ENCODE data around the gene SRPRA.
A peak's percentile ranks its signal among the peaks of the same experiment; 100 is the strongest.
"Not testable (repeated sequence)": the region's sequence is repeated elsewhere in the genome, so short reads cannot be mapped to it uniquely, and the experiment has no call there.

SRPRA gene

GRCh38 chr11:126282736-126283591 lies 14.3 kb upstream of the SRPRA start, which contains the start of gene TIRAP:
Gene TIRAP (plus strand): TSS chr11:126283093. CDS start chr11:126290895, 7,802 bp downstream.
- peak; percentile 74 for DNase-seq (ENCODE audit: low spot score)

DNA sequence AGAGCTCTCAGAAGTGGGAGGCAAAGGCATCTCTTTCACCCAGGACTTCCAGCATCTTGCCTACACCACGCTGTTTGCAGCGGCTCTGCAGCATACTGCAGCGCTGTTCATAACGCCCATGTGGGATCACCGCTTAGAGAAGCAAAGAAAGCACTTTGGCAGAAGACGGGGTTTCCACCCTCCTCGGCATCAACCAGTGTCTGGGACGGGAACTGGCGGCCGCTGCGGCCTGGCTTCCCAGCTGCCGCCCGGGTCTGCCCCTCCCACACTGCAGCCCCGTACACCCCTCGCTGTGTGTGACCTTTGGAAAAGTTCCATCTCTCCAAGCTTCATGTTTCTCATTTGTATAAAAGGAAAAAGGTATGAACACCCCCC lies 13.7 kb upstream of the SRPRA start:
- peak; percentile 61 for DNase-seq (ENCODE audit: low spot score)

DNA sequence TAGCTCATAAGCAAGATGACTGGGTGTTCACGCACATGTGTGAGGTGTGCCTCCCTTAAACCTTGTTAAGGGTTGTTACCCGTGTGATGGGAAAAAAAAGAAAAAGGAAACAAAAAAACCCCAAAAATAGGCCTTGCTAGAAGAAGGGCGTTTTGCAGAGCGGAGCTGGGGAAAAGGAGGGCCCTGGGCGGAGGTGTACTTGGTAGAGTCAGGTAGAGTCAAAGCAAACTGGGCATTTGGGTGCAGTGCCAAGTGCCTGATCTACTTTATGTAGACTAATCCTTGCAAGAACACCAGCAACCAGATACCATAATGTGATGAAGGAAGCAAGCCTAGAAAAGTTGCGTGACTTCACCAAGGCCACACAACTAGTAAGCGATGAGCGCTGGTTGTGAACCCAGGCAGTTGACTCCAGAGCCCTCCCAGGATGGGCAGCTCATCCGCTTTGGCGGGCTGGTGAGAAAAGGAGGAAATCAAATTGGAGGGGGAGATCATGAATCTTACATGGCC lies 13.0 kb upstream of the SRPRA start:
- DNase-seq (ENCODE audit: low spot score), result no peak

GRCh38 chr11:126281245-126281644 lies 12.6 kb upstream of the SRPRA start:
- no peak for DNase-seq (ENCODE audit: low spot score)

- no peak for DNase-seq (ENCODE audit: low spot score)
Measured at GRCh38 chr11:126280595-126280994, 11.9 kb upstream of the SRPRA start.

GRCh38 chr11:126279191-126279590 lies 10.5 kb upstream of the SRPRA start:
- DNase-seq (ENCODE audit: low spot score), result no peak

DNA sequence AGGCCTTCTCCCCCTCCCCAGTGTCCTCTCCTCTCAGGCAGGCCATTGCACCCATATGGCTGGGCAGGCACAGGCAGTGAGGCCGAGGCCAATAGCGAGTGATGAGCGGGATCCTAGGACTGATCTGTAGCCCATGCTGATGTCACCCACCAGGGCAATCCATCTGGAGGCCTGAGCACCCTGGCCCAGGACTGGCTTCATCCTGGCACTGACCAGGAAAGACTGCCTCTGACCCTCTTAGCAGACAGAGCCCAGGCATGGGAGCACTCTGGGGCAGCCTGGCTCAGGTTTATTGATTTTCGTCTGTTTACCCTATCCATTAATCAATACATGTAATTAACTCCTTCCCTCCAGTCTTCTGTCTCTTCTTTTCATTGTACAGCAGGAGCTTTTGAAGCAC lies 9.1 kb upstream of the SRPRA start:
- DNase-seq (ENCODE audit: low spot score), result no peak

GRCh38 chr11:126277322-126277721 lies 8.6 kb upstream of the SRPRA start:
- DNase-seq (ENCODE audit: low spot score), result no peak

- peak; percentile 71 for DNase-seq (ENCODE audit: low spot score)
Measured at GRCh38 chr11:126268361-126268707, 361 bp downstream of the SRPRA start.

GRCh38 chr11:126267650-126268049 lies 1.0 kb downstream of the SRPRA start:
- no peak for DNase-seq (ENCODE audit: low spot score)

DNA sequence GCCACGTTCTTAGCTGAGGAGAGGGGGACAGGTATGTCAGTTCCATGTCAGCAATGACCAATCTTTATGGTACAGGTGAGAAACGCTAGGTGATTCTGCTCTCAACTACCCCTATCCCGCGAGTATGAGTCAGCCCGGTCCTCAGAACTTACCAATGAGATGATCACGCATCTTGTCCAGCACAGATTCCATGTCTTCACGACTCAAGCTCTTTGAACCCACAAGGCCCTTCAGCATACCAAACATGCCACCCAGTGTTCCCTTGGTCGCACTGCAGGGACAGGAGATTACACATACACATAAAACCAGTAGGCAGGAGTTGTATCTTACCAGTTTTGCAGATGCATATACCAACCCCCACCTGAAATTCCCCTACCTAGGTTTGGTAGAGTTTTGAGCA lies 2.9 kb downstream of the SRPRA start:
- DNase-seq (ENCODE audit: low spot score), result no peak

- DNase-seq (ENCODE audit: low spot score), result no peak
Measured at GRCh38 chr11:126263489-126263888, 5.2 kb downstream of the SRPRA start.

GRCh38 chr11:126262216-126262615 lies 6.5 kb downstream of the SRPRA start:
- no peak for DNase-seq (ENCODE audit: low spot score)

GRCh38 chr11:126257764-126258163 lies 10.9 kb downstream of the SRPRA start:
- peak; percentile 42 for DNase-seq (ENCODE audit: low spot score)

DNA sequence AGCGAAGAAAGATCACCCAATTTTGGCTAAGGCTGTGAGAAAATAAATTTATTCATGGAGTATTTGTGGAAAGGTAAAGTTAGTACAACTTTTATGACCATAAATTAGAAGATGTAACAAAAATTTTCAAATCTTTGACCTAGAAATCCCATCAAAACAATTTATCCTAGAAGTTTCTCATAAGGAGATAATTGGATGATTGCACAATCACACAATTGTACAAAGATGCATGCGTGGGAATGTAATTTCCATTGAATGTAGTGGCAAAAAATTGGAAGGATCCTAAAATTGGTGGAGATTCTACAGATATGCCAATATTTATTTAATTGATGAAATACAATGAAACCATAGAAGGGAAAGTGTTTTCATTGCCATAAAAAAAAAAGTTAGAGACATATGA lies 11.6 kb downstream of the SRPRA start:
- DNase-seq (ENCODE audit: low spot score), result no peak

DNA sequence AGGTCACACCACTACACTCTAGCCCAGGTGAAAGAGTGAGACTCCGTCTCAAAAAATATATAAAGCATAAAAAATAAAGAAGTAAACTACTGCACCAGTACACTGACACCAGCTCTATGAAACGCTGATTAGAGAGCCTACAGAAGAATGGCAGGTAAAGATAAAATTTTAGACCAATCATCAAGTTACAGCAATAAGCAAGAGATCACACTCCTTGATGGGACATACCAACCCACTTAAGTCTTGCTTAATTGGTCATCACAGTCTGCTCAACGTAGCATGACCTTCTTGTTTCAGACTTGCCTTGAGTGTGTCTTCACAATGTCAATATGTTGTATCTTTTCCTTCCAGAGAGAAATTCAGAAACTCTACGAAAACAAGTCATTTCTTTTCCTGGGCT lies 12.5 kb downstream of the SRPRA start:
- no peak for DNase-seq (ENCODE audit: low spot score)

DNA sequence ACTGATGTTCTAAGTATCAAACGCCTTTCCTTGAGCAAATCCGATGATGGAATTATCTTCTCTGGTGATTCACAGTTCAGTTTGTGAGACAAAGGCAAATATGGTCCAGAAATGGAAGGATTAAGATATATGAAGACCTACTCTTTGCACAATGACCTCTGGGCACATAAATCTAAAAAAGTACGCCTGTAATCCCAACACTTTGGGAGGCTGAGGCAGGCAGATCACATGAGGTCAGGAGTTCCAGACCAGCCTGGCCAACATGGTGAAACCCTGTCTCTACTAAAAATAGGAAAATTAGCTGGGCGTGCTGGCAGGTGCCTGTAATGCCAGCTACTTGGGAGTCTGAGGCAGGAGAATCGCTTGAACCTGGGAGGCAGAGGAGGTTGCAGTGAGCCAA lies 13.2 kb downstream of the SRPRA start:
- DNase-seq (ENCODE audit: low spot score), result not testable (repeated sequence)

DNA sequence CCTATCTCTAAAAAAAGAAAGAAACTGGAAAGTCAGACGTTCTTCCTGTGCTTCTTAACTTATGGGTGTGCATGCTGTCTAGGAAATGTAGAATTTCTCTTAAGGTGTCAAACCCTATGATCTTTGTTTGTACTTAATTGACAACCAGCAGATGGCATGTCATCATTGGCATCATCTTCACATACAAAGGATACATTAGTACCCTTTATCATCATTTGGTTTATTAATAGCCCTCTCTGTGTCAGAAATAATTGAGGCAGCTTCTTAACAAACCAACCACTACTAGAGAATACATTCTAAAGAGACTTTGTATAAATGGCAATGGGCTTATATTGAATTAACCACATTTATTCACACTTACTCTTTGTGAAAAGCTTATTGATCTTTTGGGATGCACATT lies 13.9 kb downstream of the SRPRA start:
- no peak for DNase-seq (ENCODE audit: low spot score)

- no peak for DNase-seq (ENCODE audit: low spot score)
Measured at GRCh38 chr11:126253265-126253664, 15.4 kb downstream of the SRPRA start.

DNA sequence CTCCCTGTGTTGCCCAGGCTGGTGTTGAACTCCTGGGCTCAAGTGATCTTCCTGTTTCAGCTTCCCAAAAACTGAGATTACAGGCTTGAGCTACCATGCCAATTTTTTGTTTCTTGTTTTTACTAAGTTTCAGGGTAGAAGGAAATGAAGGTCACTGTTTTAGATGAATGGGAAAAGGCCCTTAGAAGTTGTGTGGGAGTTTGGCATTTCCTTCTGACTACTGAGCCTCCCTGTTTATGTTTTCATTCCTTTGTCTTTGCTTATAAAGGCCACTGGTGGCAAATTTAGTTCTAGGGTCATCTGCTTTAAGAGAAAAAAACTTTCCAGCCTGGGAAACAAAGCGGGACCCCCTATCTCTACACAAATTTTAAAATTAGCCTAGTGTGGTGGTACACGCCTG lies 22.1 kb downstream of the SRPRA start:
- DNase-seq (ENCODE audit: low spot score), result peak; percentile 27

- no peak for DNase-seq (ENCODE audit: low spot score)
Measured at GRCh38 chr11:126233391-126233790, 35.3 kb downstream of the SRPRA start.

- DNase-seq (ENCODE audit: low spot score), result no peak
Measured at GRCh38 chr11:126232683-126233082, 36.0 kb downstream of the SRPRA start.

GRCh38 chr11:126231725-126232459 lies 36.8 kb downstream of the SRPRA start:
- DNase-seq (ENCODE audit: low spot score), result no peak
